Cardiac septum (tissue), 1 donor: ENCODE data around the gene IST1. TPM values are rescaled to one million over a fixed set of nuclear protein-coding genes. Genes with fewer than 3 reads are reported as not detected.
"Not testable (repeated sequence)": the region's sequence is repeated elsewhere in the genome, so short reads cannot be mapped to it uniquely, and the experiment has no call there.

Source experiments
- DNase-seq: peaks from one replicate; pipeline ENCODE4 v3.0.0-alpha.2; 2020; ENCODE audit warnings: low spot score
- intact Hi-C: fragments of 100-400 bp; cut with DNase I; formaldehyde crosslinking; loops from one replicate; pipeline ENCODE4 v1.14.0; 2022
- long read RNA-seq: library from polyadenylated mRNA; unstranded; transcript quantifications from one replicate; pipeline ENCODE4 v2.0.0, GENCODE V29; 2021
- total RNA-seq: library from RNA; stranded (reverse); fragmentation: NEBNext Ultra II Directional; extraction: Animal tissue kit (Norgen Biotek cat#: 25700); gene quantifications from one replicate; pipeline ENCODE4 v1.2.1, GENCODE V29; 2021
- donor health status: DM: no; HTN: no; CAD: no.

IST1 gene
- 111 TPM for total RNA-seq
- long read RNA-seq, full-length matches to known transcripts = 83 of 160 reads
- long read RNA-seq, partial matches to known transcripts = 14 of 160 reads
- long read RNA-seq, other reads (novel, unspliced or antisense) = 63 of 160 reads

GRCh38 chr16:71894921-71895678, at the start of gene IST1:
TSS of gene IST1 (plus strand) at chr16:71895531. CDS start at chr16:71915641, 20,110 bp downstream.
- intact Hi-C loops = loop anchor here (1.0 to 10.0 kb wide), 3 partner anchors 12 to 200 kb away; partner anchors contain the start of genes AP1G1, DHX38 and TXNL4B
- DNase-seq = peak; percentile 99

GRCh38 chr16:71845639-71846430, 49.5 kb upstream of the IST1 start, which contains the start of gene ATXN1L:
TSS of gene ATXN1L (plus strand) at chr16:71845976. CDS start at chr16:71849741, 3,765 bp downstream.
- DNase-seq = peak; percentile 94
- intact Hi-C loops = loop anchor here (5.0 kb wide), 1 partner anchor 39 kb away; the partner anchor contains the start of gene AP1G1

- no peak for DNase-seq
- intact Hi-C loops = loop anchor here (5.0 kb wide), 1 partner anchor 39 kb away; the partner anchor contains the start of gene AP1G1
These were observed 48.9 kb upstream of the IST1 start for GRCh38 chr16:71846431-71846830.

DNA sequence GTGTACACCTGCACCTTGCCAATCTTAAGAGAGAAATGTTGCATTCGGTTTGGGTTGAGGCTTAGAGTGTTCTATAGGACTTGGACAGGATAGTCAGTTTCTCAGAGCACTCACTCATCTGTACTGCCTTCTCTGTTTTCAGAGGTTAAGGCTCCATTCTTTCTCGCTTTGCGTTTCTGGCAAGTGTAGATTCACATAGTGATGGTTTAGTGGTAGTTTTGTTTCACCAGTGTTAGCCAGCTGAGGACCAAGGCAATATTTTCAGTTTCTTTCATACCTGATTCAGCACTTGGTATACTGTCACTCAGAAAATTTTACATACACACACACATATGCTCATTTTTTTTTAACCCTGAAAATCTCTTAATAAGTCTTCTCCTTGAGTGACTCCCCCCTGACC, 48.2 kb upstream of the IST1 start:
- intact Hi-C loops = loop anchor here (5.0 kb wide), 1 partner anchor 40 kb away; the partner anchor contains the start of gene AP1G1
- no peak for DNase-seq

DNA sequence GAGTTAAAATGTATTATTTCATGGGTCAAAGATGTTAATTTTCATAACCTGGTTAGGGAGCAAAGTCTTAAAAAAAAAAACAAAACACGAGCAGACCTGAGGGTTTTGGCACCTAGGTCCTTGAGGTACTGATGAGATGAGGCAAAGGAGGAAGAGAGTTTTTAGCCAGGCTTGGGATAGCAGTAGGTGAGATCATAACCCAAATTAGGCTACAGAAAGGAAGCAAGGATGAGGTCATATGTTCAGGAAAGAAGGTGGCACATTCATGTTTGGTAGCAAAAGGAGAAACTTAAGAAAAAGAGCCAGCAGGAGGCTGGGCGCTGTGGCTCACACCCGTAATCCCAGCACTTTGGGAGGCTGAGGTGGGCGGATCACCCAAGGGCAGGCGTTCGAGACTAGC, 46.7 kb upstream of the IST1 start:
- intact Hi-C loops = loop anchor here (5.0 kb wide), 1 partner anchor 41 kb away; the partner anchor contains the start of gene AP1G1
- DNase-seq = no peak

GRCh38 chr16:71851746-71852145, 43.6 kb upstream of the IST1 start:
- intact Hi-C loops = no loop called here
- DNase-seq = no peak

DNA sequence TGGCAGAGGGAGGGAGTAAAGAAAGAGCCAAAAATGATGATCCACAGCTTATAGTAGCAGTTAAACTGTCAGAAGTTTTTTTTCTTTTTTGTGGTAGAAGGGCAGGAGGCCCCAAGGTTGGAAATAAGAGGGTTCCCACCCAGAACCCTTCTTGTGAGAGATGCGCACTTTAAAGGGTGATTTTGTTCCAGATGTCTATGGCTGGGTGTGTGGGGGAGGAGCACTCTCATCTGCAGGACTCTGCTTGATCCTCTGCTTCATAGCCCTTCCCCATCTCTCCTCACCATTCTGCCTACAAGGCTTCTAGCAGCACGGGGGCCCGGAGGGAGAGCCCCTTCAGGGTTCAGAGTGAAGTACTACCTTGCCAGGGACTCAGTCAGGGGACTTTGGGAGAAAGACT, 43.2 kb upstream of the IST1 start:
- no peak for DNase-seq
- intact Hi-C loops = no loop called here

DNA sequence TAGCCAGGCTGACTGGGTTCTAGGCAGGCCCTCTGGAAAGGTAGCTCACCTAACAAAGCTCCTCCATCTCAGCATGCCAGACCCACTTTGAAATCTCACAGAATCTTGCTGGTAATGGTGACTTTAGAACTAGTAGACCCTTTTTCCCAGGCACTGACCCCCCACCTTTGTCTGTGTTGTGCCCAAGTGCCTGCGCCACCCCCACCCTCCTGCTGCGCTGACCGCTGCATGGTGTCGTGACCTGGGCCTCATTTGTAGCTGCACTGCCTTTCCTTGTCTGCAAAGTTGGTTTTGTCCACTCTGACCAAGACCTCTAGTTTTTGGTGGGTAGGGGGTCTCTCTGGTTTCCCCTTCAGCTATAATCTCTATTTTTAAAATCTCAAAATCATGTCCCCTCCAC, 42.8 kb upstream of the IST1 start:
- no peak for DNase-seq
- intact Hi-C loops = no loop called here

DNA sequence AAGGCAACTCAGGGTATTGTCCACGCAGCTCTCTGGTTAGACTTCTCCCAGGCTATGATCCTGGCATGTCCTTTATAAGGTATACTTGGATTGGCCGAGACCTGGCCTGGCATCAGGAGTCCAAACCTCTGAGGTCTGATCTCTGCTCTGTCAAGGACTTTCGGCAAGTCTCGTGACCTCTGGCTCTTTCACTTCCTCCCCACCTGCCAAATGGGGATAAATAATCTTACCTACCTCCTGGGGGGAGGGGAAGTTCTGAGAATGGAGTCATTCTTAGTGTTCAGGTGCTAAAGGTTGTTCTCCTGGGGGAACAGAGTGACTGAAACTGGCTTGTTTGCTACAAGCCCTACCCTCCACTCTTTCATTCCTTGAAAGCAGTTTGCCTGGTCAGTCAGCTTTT, 41.9 kb upstream of the IST1 start:
- intact Hi-C loops = no loop called here
- no peak for DNase-seq

- DNase-seq = no peak
- intact Hi-C loops = no loop called here
These were observed 40.9 kb upstream of the IST1 start for GRCh38 chr16:71854369-71854948.

- intact Hi-C loops = no loop called here
- no peak for DNase-seq
These were observed 39.2 kb upstream of the IST1 start for GRCh38 chr16:71855937-71856662.

GRCh38 chr16:71859762-71860521, 35.4 kb upstream of the IST1 start:
- intact Hi-C loops = no loop called here
- DNase-seq = no peak

GRCh38 chr16:71863995-71864394, 31.3 kb upstream of the IST1 start:
- DNase-seq = no peak
- intact Hi-C loops = no loop called here

DNA sequence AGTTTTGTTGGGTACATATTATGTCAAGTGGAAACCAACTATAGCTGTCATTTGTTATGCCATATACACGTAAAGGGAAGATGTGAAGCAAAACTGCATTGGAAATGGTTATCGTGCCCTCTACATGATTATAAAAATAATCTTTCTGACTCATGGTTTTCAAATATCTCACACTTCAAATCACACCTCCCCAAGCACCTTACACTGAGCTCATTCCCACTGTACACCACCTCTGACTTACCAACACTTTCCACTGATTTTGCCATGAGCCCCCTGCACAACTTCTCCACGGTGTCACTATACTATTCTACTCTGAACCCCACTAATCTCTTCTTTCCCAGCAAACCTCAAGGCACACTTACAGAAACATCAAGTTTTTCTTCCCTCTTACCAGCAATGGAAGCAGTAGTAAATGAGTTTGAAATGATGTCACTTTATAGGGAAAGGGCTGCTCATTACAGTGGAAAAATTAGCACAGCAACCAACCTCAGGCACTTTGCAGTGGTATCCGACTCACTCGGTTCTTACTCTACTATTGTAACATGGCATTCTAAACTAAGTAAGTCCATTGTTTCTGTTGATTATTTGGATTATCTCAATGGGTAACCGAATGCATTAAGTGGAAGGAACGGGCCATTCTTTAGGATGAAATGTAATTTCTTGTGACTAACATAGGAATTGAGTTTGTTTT, 30.0 kb upstream of the IST1 start:
- intact Hi-C loops = no loop called here
- DNase-seq = no peak

GRCh38 chr16:71867175-71867574, 28.2 kb upstream of the IST1 start:
- DNase-seq, intact Hi-C loops: not testable (repeated sequence)

- intact Hi-C loops = no loop called here
- DNase-seq = no peak
These were observed 27.4 kb upstream of the IST1 start for GRCh38 chr16:71867939-71868338.

GRCh38 chr16:71869089-71869488, 26.2 kb upstream of the IST1 start:
- intact Hi-C loops = no loop called here
- DNase-seq = no peak

DNA sequence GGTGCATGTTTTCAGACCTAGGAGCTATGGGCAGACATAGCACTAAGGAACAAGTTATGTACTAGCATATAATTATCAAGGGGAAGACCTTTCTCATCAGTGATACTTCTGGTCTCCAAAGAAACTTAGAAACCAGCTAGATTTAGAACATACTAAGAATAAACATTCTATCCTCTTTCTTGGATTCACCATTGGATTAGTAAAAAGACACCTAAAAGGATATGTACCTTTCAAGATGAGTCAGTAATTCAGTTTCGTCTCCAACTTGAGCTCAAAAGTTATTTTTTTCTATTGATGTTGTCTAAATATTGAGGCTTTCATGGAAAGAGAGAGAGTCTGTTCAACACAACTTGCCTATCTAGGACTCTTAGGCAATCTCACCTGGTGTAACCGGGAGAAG, 24.5 kb upstream of the IST1 start:
- intact Hi-C loops = no loop called here
- DNase-seq = no peak
